GM19043 (cell line): ENCODE measurements around the gene EEIG1.
A peak's percentile ranks its signal among the peaks of the same experiment; 100 is the strongest.
"Not testable (repeated sequence)": the region's sequence is repeated elsewhere in the genome, so short reads cannot be mapped to it uniquely, and the experiment has no call there.

Experiments
- ATAC-seq: cut with Tn5 transposase; IDR thresholded peaks from one replicate; pipeline ENCODE4 v1.9.1; 2021; ENCODE audit warnings: low read depth; ENCODE audit not compliant: unreplicated experiment

EEIG1 gene

DNA sequence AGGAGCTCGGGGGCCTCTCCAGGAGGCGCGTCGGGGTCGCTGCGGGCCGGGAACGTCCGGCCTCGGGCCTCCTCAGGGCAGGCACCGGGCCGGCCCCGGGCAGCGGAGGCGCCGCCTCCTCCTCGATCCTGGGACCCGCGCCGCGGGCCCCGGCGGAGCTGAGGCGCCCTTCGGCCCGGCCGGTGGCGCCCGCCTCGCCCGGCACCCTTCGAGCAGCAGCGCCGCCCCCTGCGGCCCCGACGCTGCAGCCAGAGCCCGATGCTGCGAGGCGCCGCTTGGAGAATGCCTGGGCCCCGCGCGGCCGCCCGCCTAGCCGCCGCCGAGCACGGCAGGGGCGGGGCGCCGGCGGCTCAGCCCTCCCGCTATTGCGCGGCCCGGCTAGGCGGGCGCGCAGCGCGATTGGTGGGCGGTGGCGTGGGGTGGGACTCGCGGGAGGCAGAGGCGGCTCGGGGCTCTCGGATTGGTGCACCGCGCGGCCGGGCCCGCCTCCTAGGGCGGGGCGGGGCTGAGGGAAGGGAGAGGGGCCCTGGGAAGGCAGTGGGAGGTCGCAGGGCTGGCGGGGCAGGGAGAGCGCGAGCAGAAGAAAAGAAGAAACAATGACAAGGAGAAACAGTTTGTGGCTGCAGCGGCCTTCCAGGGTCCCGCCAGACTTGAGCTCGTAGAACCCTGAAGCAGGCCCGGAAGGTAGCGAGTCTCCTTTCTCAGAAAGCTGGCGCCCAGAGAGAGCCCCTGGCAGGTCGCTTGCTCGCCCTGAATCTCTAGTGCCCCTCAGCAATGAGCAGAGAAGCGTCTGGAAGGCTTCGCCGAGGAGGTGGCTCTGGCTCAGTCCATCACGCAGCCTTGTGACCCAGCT, at the start of gene EEIG1:
EEIG1 (minus strand) TSS at position 284 of the 853 bp plus-strand sequence. CDS start 852 bp downstream, outside the sequence.
- peak; percentile 67 for ATAC-seq

DNA sequence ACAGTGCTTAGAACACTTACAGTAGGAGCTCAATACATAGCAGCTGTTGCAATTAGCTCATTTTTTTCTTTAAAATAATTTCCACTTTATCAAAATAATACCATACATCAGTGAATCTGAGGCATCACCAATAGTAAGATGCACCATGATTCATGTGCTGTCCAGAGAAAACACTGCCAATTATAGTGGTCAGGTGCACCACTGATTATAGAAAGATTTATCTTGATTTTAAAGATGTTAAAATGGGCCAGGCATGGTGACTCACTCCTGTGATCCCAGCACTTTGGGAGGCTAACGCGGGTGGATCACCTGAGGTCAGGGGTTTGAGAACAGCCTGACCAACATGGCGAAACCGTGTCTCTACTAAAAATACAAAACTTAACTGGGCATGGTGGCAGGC, 46.9 kb upstream of the EEIG1 start:
- ATAC-seq = no peak

DNA sequence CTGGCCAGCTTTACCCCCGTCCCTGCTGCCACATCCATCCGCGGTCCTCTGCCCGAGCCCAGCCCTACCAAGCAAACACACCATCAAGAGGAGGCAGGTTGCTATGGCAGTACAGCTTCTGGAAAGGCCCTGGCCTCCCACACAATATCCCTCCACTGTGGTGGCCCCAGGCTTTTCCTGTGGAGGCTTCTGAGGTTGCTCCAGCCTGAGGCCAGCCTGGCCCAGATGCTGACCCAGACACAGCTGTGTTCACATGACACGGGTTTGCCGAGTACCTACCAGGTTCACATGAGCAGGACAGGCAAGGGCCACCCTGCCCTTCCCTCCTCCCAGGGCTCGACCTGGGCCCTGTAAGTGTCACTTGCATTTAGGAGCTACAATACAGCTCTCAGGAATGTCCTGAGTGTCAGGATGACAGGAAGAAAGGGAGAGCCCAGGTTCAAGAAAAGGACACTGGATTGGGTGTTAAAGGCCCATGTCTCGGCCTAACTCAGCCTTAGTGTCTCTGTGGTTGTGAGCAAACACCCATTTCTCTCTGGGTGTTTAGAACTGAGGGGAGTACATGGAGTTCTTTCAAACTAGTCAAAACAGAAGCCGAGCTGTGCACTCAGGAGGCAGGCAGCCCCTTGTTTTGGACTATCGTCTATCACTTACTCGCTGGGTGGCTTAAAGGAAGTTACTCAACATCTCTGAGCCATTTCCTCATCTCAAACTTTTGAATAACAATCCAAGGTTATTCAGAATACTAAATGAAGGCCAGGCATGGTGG, 46.2 kb upstream of the EEIG1 start:
- no peak for ATAC-seq

DNA sequence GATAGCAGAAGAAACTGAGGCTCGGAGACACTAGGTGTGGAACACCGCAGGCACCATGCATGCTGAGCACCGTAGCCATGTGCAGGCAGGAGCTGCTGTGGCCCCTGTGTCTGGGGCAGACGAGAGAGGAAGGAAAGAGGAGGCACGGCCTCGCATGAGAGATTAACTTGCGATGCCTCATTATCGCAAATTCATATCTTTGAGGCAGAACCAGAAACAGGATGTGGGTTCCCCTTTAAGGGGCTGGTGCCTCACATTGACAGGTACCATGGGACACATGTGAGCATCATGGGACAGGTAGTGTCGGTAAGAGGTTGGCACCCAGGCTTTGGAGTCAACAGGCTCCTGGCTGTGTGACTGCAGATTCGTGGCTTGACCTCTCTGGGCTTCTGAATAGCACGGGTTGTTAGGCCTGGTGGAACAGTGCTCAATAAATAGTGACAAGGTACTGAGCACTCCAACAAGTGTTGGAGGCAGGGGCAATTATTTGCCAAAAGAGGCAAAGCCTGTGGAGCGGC, 45.5 kb upstream of the EEIG1 start:
- no peak for ATAC-seq

DNA sequence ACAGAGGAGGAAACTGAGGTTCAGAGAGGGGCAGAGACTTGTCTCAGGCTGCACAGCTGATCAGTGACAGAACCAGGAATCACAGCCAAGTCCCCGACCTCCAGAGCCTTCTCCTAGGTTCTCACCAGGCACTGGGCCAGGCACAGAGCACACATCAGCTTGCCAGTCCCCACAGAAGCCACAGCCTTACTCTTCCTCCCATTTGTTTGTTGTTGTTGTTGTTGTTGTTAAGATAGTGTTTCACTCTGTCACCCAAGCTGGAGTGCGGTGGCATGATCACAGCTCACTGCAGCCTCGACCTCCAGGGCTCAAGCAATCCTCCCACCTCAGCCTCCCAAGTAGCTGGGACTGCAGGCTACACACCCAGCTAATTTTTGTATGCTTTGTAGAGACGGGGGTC, 44.9 kb upstream of the EEIG1 start:
- ATAC-seq = no peak

DNA sequence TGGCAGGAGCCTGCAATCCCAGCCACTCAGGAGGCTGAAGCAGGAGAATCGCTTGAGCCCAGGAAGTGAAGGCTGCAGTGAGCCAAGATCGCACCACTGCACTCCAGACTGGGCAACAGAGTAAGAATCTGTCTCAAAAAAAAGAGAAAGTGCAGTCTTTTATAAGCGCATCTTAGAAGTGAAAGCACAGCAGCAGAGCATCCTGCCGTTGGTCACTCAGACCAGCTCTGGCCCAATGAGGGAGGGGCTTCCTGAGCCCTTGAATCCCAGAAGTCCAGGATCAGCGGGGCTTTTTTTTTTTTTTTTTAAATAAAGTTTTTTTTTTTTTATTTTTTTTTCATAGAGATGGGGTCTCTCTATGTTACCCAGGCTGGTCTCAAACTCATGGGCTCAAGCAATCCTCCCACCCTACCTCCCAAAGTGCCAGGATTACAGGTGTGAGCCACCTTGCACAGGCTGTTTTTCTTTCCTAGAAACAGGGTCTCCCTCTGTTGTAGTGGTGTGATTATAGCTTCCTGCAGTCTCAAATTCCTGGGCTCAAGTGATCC, 44.0 kb upstream of the EEIG1 start:
- no peak for ATAC-seq

DNA sequence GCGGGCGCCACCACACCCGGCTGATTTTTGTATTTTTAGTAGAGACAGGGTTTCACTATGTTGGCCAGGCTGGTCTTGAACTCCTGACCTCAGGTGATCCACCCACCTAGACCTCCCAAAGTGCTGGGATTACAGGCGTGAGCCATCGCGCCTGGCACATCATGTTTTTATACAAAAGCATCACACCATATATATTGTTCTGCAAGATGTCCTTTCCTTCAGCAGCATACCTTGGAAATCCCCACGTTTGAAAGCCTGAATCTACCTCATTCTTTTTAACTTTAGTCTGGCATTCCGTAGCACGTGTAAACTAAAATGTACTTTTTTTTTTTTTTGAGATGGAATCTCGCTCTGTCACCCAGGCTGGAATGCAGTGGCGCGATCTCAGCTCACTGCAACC, 42.9 kb upstream of the EEIG1 start:
- not testable (repeated sequence) for ATAC-seq

DNA sequence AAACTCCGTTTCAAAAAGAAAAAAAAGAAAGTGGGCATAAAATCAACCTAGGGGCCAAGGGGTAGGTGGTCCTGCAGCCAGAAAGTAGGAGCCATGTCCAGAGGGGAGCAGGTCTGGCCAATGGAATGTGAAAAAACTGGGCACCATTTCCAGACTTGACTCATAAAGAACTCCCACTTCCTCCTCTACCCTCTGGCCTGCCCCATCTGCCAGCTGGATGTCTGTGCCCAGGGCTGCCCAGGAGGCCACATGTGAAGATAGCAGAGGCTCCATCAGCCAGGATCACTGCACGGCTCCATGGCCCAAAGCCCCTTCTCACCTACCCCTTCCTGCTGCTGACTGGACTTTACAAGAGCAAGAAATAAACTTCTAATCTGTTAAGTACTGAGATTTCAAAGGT, 42.1 kb upstream of the EEIG1 start:
- no peak for ATAC-seq

DNA sequence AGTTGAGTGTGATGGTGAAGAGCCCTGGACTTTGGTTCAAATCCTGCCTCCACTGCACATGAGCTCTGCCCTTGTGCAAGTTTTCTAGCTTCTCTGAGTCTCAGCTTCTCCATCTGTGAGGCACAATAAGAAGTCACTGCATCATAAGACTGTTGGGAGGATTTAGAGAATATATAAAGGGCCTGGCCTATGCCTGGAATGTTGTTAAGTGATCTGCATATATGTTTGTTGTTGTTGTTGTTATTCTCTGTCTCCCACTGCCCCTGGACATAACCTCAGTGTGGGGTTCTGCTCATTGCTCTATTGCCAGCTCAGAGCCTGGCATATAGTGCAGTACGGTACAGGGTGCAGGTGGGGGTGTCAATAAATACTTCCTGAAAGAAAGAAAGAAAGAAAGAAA, 40.3 kb upstream of the EEIG1 start:
- no peak for ATAC-seq

DNA sequence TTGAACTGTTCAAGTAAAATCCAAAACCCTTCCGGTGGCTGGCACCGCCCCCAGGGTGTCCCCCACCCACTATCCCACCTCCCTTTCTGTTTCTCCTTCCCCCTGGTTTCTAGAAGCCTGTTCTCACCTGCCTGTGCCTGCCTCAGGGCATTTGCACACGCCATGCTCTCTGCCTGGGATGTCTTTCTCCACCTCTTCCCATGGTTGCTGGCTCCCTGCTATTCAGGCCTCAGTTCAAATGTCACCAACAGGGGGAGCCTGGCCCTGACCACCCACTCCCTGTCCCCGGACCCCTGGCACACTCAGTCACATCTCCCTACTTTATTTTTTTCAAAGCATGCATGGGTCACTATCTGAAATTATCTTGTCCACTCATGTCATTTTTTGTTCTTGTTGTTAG, 39.9 kb upstream of the EEIG1 start:
- ATAC-seq = no peak

DNA sequence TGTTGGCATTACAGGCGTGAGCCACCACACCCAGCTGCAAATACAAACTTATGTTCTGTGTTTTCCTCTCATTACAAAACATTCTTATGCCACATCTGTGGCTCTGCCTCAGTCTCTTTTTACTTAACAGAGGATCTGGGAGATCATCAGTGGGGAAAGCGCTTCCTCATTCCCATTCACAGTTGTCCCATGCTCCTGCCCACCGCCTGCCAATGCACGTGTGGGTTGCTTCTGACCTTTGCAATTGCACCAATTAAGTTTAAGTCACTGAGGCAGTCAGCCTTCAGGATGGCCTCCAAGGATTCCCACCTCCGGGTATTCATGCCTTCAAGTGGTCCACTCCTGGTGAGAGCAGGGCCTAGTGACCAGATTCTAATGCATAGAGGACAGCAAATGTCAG, 34.9 kb upstream of the EEIG1 start:
- no peak for ATAC-seq

DNA sequence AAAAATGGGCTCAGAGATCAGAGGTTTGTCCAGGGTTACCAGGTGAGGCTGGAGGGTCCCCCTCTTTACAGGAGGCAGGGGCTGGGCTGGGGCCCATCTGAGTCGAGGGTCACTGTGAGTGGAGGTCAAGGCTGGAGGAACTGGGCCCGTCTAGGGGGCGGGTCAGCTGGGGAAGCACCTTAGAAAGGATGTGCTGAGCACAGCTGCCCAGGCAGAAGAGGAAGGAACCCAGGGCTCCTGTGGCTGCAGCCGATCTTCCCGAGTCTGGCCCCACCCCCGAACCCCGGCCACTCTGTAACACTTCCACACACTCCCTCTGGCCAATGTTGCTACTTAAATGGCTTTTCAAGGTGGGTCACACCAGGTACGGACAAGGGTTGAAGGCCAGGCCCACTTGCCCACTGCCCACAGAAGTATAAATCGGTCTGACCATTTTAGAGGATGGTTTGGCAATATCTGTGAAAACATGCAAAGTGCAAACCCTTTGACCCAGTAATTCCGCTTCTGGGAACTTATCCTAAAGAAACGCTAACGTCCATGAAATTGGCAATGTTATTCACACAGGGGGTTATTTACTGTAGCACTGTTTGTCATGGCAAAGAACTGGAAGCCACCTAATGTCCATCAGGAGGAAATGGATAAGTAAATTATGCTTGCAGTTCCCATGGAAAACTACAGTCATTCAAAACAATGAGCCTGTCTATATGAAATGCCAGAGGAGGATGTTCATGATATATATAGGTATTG, 30.5 kb upstream of the EEIG1 start:
- no peak for ATAC-seq

DNA sequence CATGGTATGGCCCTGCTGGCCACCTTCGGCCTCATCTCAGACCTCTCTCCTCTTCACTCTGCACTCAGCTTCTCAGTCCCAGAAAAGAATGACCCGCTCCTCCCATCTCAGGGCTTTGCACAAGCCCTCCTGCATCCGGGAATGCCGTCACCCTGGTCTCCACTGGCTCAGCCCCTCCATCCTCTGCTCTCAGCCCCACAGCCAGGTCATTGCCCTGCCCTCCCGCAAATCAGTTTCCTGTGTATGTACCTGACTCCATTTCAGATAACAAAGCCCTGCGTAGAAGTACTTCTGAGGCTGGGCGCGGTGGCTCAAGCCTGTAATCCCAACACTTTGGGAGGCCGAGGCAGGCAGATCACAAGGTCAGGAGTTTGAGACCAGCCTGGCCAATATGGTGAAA, 28.9 kb upstream of the EEIG1 start:
- no peak for ATAC-seq

DNA sequence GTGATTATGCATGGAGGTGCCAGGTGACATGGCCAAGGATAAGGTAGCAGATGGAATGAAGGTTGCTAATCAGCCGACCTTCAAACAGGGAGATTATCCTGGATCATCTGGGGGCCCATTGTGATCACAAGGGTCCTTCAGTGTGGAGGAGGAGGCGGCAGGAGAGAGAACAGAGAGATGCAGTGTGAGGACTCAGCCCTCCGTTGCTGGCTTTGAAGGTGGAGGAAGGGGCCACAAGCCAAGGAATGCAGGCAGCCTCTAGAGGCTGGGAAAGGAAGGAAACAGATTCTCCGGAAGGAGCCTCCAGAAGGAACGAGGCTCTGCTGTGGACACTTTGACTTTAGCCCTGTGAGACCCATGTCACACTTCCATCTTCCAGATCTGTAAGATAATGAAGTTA, 27.4 kb upstream of the EEIG1 start:
- ATAC-seq = no peak

DNA sequence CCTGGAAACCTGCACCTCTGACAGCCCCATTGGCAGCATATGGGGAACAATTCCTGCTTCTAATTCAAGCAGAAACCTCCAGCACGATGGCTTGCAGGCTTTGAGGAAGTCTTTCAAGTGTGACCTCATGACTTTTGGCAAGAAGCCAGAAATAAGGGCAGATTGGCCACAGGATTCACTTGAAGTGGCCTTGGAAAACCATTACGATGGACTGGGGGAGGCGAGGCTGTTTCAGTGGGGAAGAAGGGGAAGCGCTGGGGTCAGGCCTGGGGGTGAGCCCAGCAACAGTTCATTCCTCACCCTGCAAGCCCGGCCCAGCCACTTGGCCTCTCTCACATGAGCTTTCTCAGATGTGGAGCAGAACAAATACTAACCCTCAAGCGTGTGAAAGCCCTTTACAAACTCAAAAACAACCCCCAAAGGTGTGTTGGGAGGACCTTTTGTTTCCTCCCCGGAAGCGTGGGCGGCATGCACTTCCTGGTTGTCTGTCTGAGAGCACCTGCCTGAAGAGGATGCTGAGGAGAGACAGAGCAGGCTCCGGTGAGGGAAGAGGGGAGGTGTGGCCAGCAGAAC, 26.9 kb upstream of the EEIG1 start:
- ATAC-seq = peak; percentile 53

DNA sequence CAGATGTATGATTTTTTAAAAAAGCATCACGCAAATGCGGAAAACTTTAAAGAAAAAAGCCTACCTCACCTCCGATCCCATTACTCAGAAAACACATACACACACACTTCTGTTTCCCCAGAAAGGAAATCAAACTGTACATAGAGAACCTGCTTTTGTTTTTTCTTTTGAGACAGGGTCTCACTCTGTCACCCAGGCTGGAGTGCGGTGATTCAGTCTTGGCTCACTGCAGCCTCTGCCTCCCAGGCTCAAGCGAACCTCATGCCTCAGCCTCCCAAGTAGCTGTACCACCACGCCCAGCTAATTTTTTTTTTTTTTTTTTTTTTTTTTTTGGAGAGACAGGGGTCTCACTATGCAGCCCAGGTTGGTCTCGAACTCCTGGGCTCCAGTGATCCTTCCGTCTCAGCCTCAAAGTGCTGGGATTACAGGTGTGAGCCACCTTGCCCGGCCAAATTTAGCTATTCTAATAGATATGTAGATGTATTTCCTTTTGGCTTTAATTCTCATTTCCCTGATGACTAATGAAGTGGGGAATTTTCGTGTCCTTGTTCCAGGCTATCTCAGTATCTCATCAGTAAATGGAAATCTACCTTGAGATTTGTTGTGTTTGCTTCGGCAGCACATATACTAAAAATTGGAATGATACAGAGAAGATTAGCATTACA, 25.7 kb upstream of the EEIG1 start:
- no peak for ATAC-seq

DNA sequence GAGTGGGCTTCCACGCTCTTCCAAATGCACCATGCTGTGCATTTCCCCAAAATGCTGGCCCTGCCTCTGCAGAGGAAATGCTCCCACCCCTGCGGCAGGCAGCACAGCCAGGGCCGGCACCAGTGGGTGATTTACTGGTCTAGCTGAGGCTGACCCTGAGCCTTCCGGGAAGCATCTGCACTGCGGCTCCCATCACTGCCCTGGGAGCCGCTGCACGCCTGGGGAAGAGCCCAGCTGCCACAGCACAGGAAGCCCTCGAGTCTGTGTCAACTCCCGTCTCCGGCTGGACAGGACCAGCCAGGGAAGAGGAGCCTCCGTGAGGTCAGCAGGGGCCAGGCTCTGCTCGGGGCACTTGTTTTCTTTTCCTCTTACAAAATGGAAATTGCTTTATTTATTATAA, 25.1 kb upstream of the EEIG1 start:
- ATAC-seq = no peak

DNA sequence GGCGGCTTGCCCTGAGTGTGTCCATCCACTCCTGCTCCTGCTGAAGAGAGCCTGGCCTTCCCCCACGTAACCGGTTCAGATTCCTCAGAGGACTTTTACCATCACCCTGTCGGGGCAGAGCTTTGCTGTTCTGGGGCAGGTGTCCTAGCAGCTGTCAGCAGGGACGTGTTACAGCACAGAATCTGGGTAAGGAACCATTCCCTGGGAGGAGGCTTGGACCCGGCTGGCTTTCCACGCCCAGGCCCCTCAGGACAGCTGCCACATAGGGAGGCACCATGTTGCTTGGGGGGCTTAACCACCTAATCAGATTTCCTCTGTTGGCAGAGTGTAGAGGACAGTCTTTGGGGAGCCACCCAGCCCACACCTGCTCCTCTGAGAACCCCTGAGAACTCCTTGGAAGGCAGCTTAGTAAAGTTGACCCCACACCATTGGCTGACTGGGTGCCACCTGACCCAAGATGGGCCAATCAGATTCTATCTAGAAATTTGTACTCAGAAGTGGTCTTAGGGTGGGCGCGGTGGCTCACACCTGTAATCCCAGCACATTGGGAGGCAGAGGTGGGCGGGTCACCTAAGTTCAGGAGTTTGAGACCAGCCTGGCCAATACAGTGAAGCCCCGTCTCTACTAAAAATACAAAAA, 23.3 kb upstream of the EEIG1 start:
- no peak for ATAC-seq

DNA sequence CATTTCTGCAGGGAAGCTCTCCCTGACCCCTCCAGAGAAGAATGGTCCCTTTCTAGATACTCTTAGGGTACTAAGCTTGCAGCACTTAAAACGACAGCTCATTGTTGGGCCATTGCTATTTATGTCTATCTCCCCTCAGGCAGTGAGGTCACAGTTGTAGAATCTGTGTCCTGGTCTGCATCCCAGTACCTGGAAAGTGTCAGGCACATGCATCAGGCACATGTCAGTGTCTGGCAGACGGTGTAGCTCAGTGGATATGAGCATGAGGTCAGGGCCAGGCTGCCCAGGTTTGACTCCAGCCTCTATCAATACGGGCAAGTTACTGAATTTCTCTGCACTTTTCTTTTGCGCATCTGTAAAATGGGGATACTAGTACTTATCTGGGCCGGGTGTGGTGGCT, 22.2 kb upstream of the EEIG1 start:
- ATAC-seq = no peak
